ENCODE results near the gene CACNG3.
"Not testable (repeated sequence)": the region's sequence is repeated elsewhere in the genome, so short reads cannot be mapped to it uniquely, and the experiment has no call there.

CACNG3 gene

DNA sequence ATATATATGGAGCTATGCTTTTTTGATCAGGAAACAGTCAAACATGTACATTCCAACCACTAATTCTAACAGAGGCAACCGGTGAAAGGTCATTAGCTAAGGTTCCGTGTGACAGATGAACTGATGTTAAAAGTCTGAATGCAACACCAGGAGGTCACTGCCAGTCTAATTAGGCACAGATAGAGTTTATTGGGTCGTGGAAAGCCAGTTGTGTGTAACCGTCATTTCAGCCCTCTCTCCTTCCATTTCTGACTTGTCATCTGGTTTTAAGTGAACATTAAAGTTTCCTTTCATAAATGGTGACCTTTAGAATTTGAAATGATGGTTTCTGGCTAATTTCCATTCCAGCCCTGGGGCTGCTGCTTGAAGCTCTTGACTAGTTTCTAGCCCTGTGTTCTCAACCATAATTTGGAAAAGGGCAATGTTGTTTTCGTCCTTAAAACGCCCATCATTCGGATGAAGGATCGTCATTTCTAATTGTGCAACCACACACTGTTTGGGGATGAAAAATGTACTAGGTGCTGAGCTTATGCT is 23.9 kb downstream of the CACNG3 start:
- DNase-seq (ENCODE audit: low spot score), result no peak

DNA sequence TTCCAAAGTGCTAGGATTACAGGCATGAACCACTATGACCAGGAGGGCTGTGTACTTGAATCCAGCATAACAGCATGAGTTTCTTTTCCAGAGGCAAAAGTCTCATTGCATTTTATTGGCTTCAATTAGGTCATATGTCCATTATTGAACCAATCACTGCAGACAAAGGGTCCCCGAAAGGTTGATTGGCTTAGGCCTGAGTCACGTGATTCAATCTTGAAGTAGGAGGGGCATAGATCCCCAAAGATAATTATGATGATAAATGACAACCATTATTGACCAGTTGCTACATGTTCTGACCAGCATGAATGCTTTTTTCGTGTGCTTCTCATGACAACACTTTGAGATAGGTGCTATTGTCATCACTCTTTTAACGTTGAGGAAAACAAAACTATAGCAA is 25.3 kb downstream of the CACNG3 start:
- peak; percentile 25 for DNase-seq (ENCODE audit: low spot score)

DNA sequence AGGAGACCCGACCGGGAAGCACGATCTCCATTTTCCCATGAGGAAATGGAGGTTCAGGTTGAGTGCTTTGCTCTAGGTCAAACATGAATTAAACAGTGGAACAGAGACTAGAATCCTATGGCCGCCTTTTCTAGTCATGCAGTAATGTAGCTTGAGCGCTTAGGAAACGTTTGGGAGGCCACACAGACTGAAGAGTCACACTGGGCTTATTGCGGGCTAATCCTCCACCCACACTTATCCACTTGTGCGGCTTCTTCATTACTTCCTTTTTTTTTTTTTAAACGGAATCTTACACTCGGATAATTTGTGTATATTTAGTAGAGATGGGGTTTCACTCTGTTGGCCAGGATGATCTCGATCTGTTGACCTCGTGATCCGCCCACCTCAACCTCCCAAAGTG is 26.0 kb downstream of the CACNG3 start:
- no peak for DNase-seq (ENCODE audit: low spot score)

DNA sequence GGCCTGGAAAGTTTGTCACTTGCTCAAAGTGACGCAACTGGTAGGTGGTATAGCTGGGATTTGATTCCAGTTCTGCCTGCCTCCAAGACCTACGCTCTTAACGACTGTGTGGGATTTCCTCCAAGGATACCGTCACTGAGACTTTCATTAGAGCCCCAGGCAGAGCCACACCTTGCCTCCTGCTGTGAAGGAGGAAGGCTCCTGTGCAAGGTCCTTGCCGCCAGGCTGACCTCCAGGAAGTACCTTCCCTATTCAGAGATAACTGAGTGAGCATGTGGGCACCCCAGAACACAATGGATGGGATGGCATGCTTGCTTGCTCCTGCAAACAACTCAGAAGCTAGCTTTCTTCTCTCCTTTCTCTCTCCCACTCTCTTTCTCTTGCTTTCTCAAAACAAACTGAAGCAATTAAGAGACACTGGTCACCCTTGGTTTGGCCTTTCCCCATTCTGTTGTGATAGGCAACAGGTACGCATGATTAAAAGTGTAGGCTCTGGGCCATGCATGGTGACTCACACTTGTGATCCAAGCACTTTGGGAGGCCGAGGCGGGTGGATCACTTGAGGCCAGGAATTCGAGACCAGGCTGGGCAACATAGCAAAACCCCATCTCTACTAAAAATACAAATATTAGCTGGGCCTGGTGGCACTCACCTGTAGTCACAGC is 30.7 kb downstream of the CACNG3 start:
- DNase-seq (ENCODE audit: low spot score), result no peak

DNA sequence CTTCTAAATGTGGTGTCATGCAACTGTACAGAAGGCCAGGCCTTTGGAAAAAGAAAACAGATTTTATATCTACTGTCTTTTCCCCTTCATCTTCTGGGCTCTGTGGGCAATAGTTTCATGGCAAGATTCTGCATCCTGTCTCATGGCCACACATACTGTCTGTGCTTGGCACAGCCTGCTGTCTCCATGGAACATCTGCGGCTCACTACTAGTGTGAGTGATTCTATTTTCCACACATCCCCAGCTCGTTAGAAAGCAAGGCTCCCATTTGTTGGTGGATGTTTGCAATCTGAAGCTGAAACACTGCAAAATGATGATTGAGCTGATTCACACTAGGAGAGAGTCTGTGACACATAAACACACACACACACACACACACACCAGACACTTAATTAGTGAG is 32.4 kb downstream of the CACNG3 start:
- no peak for DNase-seq (ENCODE audit: low spot score)

DNA sequence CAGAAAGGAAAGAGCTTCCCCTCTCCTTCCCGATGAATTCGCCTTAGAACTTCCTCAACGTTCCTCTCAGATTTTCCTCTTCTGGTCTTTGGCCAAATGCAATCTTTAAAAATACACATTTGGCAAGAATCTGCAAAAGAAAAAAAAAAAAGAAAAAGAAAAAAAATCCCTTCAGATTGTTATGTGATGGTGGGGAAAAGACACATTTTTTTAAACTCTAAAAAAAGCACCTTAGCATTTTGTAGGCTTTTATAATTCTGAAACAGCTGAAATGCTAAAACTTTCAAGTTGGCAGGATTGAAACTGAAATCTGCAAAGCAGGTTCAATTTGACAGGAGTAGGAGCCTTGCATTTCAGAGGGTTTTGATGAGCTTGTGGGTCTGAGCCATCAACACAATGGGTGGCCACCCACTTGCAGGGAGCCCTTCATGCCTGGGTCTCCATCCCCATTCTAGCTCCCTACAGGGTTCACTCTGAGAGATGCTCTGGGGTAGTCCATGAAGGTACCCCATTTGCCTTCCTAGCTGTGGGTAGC is 33.1 kb downstream of the CACNG3 start:
- DNase-seq (ENCODE audit: low spot score), result no peak

DNA sequence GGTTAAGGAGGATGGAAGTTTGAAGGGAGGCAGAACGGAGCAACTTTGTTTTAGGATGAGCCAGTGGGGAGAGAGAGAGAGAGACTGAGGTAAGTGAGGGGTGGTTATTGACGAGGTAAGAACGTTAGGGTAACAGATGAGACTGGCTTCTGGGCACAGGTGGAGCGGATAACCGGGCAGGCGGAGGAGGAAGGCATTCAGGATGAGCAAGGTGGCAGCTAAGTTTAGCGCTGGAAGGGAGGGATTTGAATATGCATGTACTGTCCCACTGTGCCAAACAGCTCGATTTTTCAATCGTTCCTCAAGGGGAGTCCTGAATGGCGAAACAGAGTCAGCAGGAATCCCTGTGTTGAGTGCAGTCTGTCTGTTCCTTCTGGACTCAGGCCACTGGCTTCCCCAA is 35.8 kb downstream of the CACNG3 start:
- DNase-seq (ENCODE audit: low spot score), result no peak

DNA sequence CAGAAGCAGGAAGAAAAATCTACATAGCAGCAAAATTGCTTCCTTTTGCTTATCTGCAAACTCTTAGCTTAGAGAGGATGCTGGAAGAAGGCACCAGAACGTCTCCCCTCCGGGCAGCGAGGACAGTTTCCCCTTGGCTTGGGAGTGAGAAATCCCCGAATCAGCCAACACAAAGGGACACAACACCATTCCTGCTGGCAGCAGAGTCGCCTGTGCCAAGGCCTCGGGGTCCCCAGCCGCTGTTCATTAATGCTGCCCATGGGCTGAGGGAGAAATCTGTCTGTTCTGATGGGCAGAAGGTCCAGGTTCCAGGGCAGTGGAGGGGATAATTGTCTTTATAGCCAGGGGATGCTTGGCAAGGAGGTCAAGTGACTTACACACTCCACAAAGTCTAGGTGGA is 38.0 kb downstream of the CACNG3 start:
- no peak for DNase-seq (ENCODE audit: low spot score)

DNA sequence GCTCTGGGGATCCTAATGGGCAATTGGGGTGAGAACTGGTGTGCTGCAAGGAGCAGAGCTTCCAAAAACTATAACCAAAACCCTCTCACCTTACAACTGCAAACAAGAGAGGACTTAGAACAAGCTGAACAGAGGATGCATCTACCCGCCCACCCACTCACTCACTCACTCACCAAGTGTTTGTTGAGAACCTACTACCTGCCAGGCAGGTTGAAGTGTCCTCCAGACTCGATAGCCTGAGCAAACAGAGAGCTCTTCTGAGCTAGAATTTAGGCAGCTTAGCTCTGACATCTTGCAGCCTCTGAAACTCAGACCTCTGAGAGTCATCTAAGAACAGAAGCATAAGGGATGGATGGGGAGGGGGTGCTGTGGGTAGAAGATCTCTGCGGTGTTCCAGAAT is 41.2 kb downstream of the CACNG3 start:
- no peak for DNase-seq (ENCODE audit: low spot score)

DNA sequence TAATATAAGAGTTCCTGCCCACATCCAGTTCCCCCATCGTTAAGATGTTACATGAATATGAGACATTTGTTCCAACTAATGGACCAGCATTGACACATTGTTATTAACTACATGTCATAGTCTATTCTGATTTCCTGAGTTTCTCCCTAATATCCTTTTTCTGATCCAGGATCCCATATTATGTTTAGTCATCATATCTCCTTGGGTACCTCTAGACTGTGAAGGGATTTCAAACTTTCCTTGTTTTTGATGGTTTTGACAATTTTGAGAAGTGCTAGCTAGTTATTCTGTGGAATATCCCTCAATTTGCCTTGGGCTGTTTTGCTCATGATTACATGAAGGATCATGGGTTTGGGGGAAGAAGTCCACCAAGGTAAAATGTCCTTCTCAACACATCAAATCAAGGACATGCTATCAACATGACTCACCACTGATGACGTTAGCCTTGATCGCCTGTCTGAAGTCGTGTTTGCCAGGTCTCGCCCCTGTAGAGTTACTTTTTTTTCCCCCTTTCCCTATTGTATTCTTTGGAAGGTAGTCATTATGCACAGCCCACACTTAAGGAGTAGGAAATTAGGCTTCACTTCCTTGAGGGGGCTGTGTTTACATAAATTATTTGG is 42.5 kb downstream of the CACNG3 start:
- DNase-seq (ENCODE audit: low spot score), result no peak

DNA sequence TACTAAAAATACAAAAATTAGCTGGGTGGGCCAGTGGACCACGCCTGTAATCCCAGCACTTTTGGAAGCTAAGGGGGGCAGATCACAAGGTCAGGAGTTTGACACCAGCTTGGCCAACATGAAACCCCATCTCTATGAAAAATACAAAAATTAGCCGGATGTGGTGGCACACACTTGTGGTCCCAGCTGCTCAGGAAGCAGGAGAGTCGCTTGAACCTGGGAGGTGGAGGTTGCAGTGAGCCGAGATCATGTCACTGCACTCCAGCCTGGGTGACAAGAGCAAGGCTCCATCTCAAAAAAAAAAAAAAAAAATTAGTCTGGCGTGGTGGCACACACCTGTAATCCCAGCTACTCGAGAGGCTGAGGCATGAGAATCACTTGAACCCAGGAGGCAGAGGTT is 44.6 kb downstream of the CACNG3 start:
- not testable (repeated sequence) for DNase-seq (ENCODE audit: low spot score)

DNA sequence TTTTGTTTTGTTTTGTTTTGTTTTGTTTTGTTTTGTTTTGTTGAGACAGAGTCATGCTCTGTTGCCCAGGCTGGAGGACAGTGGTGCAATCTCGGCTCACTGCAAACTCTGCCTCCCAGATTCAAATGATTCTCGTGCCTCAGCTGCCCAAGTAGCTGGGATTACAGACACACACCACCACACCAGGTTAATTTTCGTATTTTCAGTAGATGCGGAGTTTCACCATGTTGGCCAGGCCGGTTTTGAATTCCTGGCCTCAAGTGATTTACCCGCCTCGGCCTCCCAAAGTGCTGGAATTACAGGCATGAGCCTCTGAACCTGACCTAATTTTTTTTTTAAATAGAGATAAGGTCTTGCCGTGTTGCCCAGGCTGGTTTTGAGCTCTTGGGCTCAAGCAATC is 46.5 kb downstream of the CACNG3 start:
- DNase-seq (ENCODE audit: low spot score), result no peak

DNA sequence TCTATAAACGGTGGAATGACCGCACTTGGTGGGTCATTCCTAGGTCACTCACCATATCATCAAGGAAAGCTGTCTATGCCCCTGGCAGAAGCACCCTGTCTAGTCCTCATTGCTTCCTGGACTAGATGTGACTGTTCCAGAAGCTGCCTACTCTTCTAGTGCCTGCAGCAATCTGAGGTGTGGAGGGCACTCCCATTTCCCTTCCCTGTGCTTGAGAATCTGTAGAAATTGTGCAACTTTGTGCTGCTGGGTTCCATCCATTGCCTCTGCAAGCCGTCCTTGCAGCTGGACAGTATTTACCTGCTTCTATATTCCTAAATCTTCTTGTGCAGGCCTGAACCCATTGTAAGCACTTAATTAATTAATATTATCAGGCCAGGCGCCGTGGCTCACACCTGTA is 52.1 kb downstream of the CACNG3 start:
- DNase-seq (ENCODE audit: low spot score), result no peak

DNA sequence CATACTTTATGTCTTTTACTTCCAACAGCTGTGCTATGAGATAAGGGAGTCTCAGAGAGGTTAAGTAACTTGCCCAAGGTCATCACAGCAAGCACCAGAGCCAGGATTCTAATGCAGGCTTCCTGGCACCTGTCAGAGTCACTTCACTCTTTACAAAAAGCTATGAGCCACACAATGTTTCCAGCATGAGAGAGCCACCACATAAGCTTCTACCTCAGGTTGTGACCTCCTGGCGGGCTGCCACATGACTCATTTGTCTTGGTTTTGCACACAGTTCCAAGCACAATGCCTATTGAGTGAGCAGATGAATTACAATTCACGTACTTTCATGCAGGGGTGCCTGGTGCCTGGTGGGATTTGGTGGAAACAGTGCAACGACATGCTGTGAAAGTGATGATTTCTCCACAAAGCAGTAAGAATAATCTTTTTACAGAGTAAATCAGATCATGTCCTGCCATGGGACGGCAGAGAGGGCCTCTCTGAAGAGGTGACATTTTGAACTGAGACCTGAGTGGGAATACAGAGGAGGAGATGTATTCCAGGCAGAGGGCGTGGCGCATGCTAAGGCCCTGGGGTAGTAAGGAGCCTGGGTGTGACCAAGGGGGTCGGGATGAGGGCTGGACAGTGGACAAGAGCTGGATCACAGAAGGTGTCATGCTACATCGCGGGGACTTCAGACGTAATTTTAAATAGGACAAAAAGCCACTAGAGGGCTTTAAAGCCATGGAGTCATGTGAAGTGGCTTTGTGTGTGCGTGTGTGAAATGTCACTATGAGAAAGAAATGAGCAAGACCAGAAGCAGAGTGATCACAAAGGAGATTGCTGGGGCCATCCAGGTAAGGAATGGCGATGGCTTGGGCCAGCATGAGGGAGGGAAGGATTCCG is 53.4 kb downstream of the CACNG3 start:
- peak; percentile 28 for DNase-seq (ENCODE audit: low spot score)

DNA sequence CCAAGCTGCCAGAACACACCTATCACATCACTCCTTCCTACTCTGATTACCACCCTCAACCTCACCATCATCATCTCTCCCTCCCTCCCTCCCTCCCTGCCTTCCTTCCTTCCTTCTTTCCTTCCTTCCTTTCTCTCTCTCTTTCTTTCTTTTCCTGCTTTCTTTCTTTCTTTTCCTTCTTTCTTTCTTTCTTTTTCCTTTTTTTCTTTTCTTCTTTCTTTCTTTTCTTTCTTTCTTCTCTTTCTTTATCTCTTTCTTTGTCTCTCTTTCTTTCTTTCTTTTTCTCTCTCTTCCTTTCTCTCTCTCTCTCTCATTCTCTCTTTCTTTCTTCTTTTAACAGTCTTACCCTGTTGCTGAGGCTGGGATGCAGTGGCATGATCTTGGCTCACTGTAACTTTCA is 59.2 kb downstream of the CACNG3 start:
- DNase-seq (ENCODE audit: low spot score), result no peak

DNA sequence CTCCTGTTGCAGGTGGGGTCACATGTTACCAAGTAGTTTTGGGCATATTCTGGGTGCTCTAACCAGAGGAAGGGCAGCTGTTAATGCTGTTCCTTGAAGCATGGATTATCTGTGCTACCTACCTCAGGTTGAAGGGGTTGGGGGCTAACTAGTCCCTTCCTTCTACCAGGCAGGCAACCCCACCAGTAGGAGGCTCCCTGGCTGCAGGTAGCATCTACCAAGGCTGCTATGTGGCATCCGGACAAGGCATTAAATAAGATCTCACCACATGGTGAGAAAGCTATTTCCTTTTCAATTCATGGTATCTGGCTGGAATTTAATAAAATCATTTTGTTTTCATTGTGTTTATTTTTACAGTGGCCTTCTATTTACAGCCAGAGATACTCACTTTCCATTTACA is 62.5 kb downstream of the CACNG3 start:
- DNase-seq (ENCODE audit: low spot score), result no peak

DNA sequence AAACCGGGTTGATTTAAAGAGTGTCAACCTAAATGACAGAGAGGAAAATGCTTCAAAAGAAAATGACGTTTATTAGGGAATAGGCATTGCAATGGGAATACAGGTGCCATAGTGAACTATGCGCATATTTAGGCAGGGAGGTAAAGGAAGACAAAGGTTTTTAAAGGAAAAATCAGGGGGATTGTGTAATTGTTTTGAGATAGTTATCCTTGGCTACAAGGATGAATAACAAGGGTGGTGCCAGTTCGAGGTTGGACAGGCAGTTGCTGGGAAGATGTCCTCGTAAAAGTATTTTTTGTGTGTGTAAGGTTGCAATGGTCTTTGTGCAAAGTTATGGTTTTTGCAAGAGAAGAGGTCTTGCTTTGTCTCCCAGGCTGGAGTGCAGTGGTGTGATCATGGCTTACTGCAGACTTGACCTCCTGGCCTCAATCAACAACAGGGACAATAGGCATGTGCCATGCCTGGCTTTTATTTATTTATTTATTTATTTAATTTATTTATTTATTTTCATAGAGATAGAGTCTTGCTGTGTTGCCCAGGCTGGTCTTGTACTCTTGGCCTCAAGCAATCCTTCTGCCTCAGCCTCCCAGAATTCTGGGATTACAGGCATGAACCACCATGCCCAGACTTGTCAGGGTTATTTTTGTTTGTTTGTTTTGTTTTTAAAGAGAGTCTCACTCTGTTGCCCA is 63.1 kb downstream of the CACNG3 start:
- DNase-seq (ENCODE audit: low spot score), result no peak

DNA sequence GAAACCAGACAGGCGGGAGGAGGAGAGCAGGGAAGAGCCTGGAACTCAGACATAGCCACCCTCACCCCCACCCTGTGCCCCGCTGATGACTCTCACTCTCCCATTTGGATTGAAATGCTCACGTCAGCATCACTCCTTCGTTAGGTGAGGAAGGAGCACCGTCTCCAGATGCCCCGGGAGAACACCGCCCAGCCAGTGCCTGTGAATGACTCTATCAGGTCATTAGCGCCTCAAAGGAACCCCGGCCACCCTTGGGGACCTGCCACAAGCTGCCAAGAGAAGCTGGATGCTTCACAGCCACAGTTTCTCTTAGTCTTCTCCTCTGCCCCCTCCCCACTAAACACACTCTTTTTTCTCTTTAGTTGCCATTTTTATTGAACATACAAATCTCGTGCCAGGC is 66.0 kb downstream of the CACNG3 start:
- DNase-seq (ENCODE audit: low spot score), result no peak

DNA sequence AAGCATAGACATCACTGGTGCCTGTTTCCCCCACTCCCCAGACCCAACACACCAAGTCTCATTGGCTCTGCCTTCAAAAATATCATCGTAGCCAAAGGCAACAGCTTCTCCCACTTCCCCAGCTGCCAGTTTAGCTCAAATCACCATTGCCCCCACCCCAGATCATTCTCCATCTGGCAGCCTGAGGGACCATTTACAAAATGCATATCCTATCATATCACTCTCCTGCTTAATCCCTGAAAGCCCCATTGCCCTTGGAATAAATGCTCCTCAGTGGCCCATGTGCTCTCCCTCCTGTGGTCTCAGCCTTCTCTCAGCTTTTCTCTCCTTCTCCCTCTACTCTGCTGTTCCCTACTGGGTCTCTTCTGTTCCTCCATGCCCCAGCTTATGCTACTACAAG is 68.3 kb downstream of the CACNG3 start:
- no peak for DNase-seq (ENCODE audit: low spot score)

DNA sequence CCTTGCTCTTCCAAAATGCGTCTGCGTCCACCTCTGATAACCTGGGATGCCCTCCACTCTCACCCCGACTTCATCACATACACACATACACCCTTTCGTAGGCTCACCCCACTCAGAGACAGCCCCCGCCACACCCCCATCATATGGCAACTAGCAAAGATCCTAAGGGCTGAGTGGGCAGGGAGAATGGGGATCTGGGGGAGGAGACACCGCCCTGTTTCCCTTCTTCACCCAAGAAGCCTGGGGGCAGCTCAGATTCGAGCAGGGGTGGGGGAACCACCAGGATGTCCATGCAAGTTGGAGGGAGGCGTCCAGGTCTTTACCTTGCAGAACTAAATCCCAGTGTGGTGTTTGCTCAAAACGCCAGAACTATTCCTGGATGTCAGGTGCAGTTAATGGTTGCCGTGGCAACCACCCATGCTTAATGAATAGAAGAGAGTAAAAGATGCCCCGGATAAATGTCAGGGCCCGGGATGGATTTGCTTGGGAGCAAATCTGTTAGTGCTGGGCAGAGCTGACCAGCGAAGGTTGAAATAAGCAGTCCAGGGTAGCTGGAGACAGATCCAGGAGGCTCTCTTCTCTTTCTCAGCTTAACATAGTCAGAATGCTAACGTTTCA is 72.8 kb downstream of the CACNG3 start:
- DNase-seq (ENCODE audit: low spot score), result no peak

DNA sequence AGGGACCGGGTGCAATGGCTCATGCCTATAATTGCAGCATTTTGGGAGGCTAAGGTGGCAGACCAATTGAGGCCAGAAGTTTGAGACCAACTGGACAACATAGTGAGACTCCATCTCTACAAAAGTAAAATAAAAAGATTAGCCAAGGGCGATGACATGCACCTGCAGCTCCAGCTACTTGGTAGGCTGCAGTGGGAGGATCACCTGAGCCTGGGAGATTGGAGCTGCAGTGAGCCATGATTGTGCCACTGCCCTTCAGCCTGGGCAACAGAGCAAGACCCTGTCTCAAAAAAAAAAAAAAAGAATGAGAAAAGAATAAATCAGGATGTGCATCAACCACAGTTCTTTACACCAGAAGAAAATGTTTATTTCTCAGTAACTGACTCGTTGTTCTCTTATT is 76.0 kb downstream of the CACNG3 start:
- DNase-seq (ENCODE audit: low spot score), result no peak

All from NAMALWA (cell line).